DND-41 (cell line): ENCODE measurements around the gene CTBP2.

Experiments
- ATAC-seq: fragments of 200-7000 bp; cut with Tn5 transposase; 3 replicates; pipeline ENCODE4 v1.9.1; 2021; ENCODE audit warnings: low read depth; ENCODE audit not compliant: insufficient read depth
- DNase-seq: peaks from one replicate; pipeline ENCODE4 v3.0.0-alpha.2; 2020
- H2AFZ ChIP-seq: 2 replicates; pipeline ENCODE4 v1.6.0; 2012; ENCODE audit warnings: low read depth, low read length
- H3K27ac ChIP-seq: 2 replicates; pipeline ENCODE4 v1.5.1; 2012; ENCODE audit warnings: low read length, inconsistent platforms
- H3K27me3 ChIP-seq: fragments of 200-600 bp; sonication (generic); 2 replicates; pipeline ENCODE4 v1.6.0; 2012; ENCODE audit warnings: low read length, mild to moderate bottlenecking, inconsistent platforms; ENCODE audit not compliant: insufficient read depth, poor library complexity
- H3K36me3 ChIP-seq: 2 replicates; pipeline ENCODE4 v1.5.1; 2012; ENCODE audit warnings: low read length, inconsistent platforms; ENCODE audit not compliant: insufficient read depth
- H3K4me1 ChIP-seq: 2 replicates; pipeline ENCODE4 v1.5.1; 2012; ENCODE audit warnings: mild to moderate bottlenecking, low read length; ENCODE audit not compliant: insufficient read depth
- H3K4me2 ChIP-seq: 2 replicates; pipeline ENCODE4 v1.6.0; 2012; ENCODE audit warnings: mild to moderate bottlenecking, moderate library complexity, low read length, inconsistent platforms; ENCODE audit not compliant: insufficient read depth
- H3K4me3 ChIP-seq, 2 experiments: fragments of 200-600 bp in 1 of 2; shearing (Covaris generic) in 1 of 2; 2 replicates each; pipeline ENCODE4 v1.5.1; 2012 to 2016; ENCODE audit warnings: inconsistent platforms in 2 of 2, low read length in 2 of 2, mild to moderate bottlenecking in 2 of 2, low read depth in 1 of 2, moderate library complexity in 1 of 2
- H3K79me2 ChIP-seq: 2 replicates; pipeline ENCODE4 v1.6.0; 2012; ENCODE audit warnings: low read length, inconsistent platforms; ENCODE audit not compliant: insufficient read depth
- H3K9ac ChIP-seq: 2 replicates; pipeline ENCODE4 v1.6.0; 2012; ENCODE audit warnings: low read depth, mild to moderate bottlenecking, inconsistent platforms, low read length, moderate library complexity
- H3K9me3 ChIP-seq: 2 replicates; pipeline ENCODE4 v1.5.1; 2012; ENCODE audit warnings: low read length, moderate library complexity, mild to moderate bottlenecking, inconsistent platforms; ENCODE audit not compliant: insufficient read depth, severe bottlenecking
- H4K20me1 ChIP-seq: 2 replicates; pipeline ENCODE4 v1.6.0; 2012; ENCODE audit warnings: low read length; ENCODE audit not compliant: insufficient read depth
- EZH2 ChIP-seq: IDR thresholded peaks from 3 replicates; pipeline ENCODE4 v1.6.1; 2012; ENCODE audit warnings: borderline replicate concordance, low read depth, mild to moderate bottlenecking, moderate library complexity, low read length, inconsistent platforms; ENCODE audit not compliant: severe bottlenecking
- TF ChIP-seq, protein P1 (sequence below): IDR thresholded peaks from 2 replicates; pipeline ENCODE4 v1.5.1; 2012; ENCODE audit warnings: borderline replicate concordance, low read length, moderate library complexity, mild to moderate bottlenecking; ENCODE audit not compliant: poor library complexity, severe bottlenecking; ENCODE audit errors: extremely low read depth

The CTBP2 gene

DNA sequence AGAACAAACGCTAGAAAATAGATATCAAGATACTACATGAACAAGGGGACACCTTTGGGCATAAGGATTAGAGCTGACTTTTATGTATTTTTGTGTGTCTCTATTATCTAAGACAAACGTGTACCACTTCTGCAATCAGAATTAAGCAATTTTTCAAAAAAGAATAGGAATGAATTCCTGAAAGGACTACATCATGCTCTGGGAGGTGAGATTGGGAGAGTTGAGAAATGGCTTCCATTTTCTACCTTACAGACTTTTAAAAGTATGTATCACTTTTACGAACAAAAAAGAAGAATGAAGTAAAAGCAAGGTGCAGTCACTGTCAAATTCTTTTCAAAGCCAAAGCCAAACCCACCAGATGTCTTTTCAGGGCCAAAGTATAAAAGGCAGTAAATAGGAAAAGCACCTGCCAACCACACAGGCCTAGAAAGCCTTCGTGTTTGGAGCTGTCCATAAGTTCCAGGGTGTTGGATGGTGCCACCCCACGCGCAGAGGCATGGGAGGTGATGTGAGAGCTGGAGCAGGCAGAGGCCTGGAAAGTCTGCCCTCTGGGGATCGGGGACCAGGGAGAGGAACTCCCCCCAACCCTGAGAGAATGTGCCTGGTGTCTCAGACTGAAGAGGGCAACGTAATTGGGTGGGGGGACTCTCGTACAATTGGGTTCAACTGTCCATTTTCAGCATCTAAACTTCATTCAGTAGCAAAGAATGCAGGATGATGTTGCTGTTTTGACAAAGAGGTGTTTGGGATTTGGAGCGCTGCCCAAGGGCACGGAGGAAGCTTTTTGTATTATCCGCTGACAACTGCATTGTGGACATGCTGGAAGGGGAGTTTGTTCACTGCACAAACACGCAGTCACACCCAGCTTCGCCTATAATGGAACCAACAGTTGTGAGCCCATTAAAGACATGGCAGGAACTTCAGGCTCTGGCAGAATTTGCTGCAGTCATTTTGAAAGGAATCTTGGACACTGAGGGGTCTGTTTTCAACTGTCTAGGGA is 17.6 kb upstream of the CTBP2 start:
- TF ChIP-seq EZH2: no peak
- TF ChIP-seq, protein P1, sequence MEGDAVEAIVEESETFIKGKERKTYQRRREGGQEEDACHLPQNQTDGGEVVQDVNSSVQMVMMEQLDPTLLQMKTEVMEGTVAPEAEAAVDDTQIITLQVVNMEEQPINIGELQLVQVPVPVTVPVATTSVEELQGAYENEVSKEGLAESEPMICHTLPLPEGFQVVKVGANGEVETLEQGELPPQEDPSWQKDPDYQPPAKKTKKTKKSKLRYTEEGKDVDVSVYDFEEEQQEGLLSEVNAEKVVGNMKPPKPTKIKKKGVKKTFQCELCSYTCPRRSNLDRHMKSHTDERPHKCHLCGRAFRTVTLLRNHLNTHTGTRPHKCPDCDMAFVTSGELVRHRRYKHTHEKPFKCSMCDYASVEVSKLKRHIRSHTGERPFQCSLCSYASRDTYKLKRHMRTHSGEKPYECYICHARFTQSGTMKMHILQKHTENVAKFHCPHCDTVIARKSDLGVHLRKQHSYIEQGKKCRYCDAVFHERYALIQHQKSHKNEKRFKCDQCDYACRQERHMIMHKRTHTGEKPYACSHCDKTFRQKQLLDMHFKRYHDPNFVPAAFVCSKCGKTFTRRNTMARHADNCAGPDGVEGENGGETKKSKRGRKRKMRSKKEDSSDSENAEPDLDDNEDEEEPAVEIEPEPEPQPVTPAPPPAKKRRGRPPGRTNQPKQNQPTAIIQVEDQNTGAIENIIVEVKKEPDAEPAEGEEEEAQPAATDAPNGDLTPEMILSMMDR: no peak
- Histone ChIP-seq H2AFZ (no peak overlapping the region), H3K9ac (no peak overlapping the region)

DNA sequence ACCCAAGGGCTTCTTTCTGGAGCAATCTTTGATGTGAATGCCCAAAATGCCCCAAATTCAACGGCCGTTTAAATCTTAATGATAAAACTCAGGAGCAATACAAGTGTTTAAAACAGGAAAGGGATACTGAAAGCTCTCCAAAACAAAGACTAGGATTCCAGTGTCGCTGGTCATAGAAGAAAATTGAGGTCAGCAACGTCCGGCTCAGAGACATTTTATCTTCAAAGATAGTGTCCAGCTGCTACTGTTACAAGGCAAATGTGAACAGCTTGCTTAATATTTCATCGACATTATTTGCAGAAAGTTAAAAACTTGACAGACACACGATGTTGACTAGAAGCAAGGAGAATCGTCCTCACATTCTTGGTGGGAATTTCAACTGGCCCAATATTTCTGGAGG is 15.4 kb upstream of the CTBP2 start:
- DNase-seq (no peak), ATAC-seq (no peak)
- no peaks in the 10 kb centered on the region for H4K20me1 ChIP-seq
- no peak overlapping the region for H3K4me2 ChIP-seq
- no peaks in the 10 kb centered on the region for H3K4me1 ChIP-seq
- H2AFZ ChIP-seq: no peak overlapping the region
- H3K4me3 ChIP-seq: no peak overlapping the region
- no peak overlapping the region for H3K9ac ChIP-seq
- H3K27ac ChIP-seq: no peak overlapping the region
- no peaks in the 10 kb centered on the region for H3K79me2 ChIP-seq
- no peaks in the 10 kb centered on the region for H3K9me3 ChIP-seq
- H3K36me3 ChIP-seq: no peaks in the 10 kb centered on the region
- TF ChIP-seq, protein P1: no peak
- no peak for TF ChIP-seq EZH2
- H3K27me3 ChIP-seq: peaks cover 8% of the 10 kb centered on the region

More for the DNA sequence above, 17.6 kb upstream of the CTBP2 start:
- Histone ChIP-seq H3K36me3 (no peaks in the 10 kb centered on the region), H3K27ac (no peak overlapping the region), H4K20me1 (no peaks in the 10 kb centered on the region), H3K9me3 (no peaks in the 10 kb centered on the region), H3K4me3 (no peak overlapping the region), H3K4me1 (no peaks in the 10 kb centered on the region), H3K79me2 (no peaks in the 10 kb centered on the region), H3K4me2 (no peak overlapping the region), H3K27me3 (no peaks in the 10 kb centered on the region)
- no peak for DNase-seq
- no peak for ATAC-seq

DNA sequence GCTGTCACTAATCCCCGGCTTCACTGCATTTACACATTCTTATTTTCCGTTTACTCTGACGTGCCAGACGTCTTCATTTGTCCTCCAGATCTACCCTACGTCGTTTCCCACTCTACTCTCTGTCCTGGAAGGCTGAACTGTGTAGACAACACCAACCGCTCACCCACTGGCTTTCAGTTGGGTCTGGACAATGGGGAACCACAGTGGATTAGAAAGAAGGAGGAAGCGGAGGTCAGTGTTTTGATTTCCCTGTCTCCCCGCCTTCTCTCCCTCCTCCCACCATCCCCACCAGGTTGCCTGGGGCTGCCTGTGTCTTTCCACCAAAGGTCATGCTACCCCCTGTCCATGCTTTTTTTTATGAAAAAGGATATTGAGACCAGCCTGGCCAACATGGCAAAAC is 14.0 kb upstream of the CTBP2 start:
- Histone ChIP-seq H3K27me3 (peaks cover 18% of the 10 kb centered on the region), H3K4me2 (no peak overlapping the region), H3K9me3 (no peaks in the 10 kb centered on the region), H4K20me1 (no peaks in the 10 kb centered on the region), H3K4me1 (no peaks in the 10 kb centered on the region), H3K9ac (no peak overlapping the region), H3K27ac (no peak overlapping the region), H3K79me2 (no peaks in the 10 kb centered on the region), H2AFZ (no peak overlapping the region), H3K4me3 (no peak overlapping the region), H3K36me3 (no peaks in the 10 kb centered on the region)
- DNase-seq: no peak
- ATAC-seq: no peak
- TF ChIP-seq EZH2: no peak
- TF ChIP-seq, protein P1: no peak
